OCI-M2 (cell line): ENCODE results near the gene FGD5.

Source experiments
- DNase-seq: peaks from one replicate; lab custom pipeline; 2025; ENCODE audit not compliant: unreplicated experiment; lab: John Stamatoyannopoulos, UW

The FGD5 gene

DNA sequence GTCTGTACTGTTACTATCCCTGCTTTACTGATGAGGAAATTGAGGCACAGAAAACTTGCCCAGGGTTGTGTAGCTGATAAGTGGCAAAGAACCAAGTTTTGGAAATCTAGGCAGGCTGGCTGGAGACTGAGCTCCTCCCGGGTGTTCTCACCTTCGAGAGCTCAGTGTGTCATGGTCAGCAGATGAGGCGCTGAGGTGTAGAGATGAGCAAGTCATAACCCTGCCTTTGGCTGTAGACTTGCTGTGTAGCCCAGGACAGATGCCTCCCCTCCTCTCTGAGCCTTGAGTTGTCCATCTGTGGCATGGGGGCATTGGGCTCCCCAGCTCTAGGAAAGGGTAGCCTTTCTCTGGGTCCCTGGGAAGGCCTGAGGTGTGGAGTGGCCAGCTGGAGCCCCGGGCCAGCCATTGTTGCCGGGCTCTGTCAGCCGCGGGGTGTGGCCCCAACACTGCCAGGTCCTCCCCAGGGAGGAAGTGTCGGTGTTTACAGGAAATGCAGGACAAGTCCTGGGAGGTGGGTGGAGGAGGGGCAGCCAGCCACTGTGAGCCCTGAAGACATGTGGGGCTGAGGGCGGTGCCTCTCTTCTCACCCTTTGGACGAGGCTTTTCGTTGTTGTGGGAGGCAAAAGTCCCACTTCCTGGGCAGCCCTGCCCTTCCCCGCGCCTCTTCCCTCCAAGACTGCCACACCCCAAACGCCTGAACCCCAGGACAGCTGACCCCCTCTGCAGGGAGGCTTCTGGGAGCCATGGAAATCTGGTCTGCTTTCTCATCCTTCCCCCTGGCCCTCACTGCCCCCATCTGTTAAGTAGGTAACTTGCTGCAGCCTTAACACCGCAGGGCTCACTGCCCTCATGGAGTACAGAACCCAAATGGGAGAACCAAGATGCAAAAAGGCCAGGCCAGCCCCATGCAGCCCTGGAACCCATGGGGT, 29.1 kb downstream of the FGD5 start:
- no peak for DNase-seq

DNA sequence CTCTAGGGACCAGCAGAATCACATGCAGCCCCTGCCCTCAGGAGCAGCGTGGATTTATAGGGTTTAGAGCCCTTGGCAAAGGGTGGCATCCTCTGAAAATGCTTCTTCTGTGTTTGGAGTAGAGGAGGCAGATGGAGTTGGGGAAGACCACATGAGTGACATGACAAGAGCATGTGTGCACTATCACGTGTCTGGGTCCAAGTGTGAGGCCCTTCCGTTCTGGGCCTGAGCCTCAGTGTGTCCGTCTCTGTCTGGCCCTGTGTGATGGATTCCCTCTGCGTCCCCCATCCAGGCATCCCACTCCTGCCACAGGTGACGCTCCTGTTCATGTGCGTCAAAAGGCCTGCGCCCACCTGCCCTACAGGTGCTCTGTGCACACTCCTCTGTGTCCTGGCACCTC, 30.1 kb downstream of the FGD5 start:
- DNase-seq, result no peak

DNA sequence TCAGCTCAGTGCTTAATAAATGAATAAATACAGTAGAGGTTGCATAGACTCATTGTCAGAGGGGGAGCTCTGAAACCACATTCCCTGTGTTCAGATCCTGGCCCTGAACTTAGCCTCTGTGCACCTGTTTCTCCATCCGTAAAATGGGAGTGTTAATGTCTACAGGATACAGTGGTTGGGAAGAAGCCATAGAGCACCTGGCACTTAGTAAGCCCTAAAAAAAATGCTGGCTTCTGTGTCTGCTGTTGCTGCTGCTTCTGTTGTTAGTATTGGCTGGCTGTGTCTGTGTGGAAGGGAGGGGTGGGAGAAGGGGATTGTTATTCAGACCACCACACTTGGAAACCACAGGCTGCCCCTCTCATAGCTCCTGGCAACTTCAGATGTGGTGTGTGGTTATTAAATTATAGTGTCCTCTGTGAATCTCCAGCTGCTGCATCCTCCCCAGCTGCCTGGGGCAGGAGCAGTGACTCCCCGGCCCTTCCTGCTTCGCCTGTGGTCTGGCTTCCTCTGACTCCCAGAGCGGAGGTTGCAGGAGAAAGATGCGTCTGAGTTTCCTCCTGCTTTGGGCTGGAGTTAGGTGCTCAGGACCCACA, 31.0 kb downstream of the FGD5 start:
- no peak for DNase-seq

DNA sequence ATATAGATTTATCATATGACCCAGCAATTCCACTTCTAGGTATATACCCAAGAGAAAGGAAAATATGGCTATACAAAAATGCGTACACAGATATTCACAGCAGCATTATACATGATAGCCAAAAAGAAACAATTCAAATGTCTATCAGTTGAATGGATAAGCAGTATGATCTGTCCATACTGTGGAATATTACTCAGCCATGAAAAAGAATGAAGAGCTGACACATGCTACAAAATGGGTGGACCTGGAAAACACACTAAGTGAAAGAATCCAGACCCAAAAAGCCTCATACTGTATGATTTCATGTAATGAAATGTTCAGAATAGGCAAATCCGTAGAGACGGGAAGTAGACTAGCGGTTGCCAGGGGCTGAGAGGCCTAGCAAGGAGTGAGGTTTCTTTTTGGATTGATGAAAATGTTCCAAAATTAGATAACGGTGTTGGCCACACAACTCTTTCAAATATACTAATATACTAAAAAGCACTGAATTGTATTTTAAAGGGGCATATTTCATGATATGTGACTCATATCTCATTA, 33.4 kb downstream of the FGD5 start:
- no peak for DNase-seq

DNA sequence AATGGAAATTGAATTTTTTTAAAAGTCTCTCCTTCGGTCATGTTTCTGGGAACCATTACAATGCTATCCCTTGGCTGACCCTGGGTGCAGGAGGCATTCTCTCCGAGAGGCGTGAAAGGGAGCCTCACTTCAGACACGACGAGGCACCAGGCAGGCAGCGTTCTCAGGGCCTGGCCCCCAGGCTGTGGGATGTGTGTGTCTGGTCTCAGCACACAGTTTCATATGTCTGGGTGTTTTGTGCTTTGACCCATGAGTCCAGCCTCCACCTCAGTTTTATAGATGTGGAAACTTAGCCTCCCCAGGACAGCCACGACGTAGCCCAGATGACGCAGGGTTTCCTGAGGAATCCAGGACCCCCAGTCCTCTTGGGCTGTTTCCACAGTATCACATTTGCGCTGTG, 34.0 kb downstream of the FGD5 start:
- DNase-seq, result no peak

DNA sequence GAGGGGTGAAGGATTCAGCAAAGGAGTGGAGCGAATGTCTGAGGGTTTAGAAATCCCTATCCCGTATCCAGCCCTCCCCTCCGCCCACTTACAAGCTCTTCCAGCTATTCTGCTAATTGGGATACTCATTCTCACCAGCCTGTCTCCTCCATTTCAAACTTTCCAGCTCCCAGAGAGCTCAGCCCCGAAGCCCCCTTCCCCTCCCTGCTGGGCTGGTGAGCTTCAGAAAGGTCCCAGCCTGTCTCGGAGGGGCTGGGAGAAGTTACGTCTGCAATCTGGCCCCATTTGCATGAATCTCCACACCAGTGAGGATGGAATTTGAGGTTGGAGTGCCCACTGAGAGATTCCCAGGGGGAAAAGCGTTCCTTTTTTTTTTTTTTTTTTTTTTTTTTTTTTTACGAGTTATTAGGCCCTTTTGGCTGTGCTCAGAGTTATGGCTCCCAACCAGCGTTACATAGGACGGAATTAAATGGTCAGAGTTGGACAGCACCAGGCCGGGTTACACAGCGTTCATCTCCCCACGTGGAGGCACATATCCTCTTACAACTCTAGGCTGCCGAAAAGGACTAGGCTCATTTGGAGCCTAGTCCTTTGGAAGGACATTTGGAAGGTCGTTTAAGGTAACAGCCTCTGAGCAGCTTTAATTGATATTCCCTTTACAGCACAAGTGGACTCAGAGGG, 34.6 kb downstream of the FGD5 start:
- no peak for DNase-seq

DNA sequence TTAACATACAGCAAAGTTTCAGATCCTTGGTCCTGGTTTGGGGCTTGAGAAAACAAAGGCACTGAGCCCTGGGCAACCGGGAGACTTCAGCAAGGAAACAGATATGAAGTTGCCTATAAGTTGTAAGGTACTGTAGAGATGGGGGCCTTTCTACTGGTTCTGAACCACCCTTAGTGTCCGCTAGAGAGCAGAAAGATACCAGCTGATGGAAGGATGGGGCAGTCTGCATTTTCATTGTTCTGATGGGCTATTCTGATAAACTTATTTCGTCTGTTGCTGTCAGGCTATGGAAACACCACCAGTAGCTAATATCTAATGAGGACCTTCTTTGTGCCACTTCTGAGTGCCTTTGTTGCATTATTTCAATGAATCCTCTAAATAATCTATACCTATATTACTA, 38.7 kb downstream of the FGD5 start:
- no peak for DNase-seq

DNA sequence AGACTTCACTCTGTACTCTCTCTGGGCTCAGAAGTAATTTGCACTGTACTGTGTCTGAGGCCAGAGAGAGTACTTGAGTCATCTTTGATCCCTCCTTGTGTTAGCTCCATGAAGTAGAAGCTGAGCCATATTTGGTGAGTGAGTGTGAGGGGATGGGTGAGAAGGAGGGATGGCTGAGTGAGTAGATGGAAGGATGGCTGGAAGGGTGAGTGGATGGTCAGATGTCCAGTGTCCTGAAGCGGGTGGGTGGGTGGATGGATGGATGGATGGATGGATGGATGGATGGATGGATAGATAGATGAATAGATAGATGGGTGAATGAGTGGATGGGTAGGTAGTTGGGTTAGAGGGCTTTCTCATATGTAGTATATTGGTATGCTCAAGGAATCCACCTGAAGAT, 39.3 kb downstream of the FGD5 start:
- no peak for DNase-seq

DNA sequence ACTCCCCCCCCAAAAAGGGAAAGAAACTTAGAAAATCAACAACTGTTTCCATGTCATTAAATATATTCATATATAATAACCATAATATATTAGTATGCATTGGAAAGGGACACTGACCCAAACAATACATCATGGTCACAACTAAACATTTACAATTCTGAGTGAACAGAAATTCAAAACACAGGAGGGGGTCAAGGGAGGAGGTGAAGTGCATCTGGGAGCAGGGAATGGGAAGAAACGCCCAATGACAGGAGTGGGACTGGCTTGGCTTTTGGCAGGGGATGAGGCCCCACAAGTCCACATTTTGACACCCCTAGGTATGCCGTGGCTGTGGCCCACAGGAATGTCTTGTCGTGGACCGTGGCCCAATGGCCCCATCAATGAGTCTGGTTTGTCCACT, 41.1 kb downstream of the FGD5 start:
- DNase-seq, result no peak

DNA sequence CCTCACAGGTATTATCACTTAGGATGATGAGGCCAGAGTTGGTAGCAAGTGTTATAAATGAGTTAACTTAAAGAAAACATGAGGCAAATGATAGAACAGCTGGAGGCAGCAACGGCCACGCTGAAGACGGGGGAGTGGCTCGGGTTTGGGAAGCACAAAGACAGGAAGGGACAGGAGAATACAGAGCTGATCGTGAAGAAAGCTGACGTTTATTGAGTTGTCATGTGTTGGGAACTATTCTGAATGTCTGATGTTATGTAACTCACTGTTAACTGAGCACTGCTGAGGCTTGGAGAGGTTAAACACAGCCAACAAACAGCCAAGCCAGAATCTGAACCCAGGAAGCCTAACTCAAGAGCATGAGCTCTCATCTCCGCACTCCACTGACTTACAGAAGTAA, 42.3 kb downstream of the FGD5 start:
- no peak for DNase-seq

DNA sequence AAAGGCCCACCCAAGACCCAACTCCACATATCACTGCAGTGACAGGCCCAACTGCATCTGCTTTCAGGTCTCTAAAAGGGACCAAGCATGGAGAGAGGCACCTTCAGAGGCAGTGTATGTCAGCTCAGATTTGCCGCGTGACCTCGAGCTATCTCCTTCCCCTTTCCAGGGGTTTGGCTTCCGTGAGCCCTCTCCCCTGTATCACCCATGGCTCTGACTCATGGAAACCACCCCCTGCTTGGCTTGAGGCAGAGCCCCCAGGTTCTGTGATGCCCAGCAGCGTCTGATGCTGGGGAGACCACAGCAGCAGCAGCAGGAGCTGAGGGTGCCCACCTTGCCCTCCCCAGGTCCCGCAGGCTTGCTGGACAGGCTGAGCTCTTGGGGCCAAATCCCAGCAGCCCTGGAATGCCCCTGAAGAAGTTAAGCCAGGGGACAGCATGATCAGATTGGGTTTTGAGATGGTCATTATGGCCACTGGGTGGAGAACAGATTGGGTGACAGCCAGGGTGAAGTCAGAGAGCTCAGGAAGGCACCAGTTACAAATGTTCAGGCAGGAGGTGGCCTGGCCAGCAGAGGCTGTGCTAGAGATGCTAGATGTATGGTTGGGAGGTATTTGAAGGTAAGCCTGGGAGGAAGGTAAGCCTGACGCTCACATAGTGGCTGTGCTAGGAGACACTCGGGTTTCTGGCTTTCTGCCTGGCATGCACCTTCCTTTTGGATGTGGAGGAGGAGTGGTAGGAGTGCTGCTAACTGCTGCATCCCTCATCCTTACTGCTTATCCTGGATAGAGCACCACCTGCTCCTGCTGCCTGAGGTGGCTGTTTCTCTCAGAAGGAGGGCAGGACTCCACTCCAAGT, 42.9 kb downstream of the FGD5 start:
- no peak for DNase-seq

DNA sequence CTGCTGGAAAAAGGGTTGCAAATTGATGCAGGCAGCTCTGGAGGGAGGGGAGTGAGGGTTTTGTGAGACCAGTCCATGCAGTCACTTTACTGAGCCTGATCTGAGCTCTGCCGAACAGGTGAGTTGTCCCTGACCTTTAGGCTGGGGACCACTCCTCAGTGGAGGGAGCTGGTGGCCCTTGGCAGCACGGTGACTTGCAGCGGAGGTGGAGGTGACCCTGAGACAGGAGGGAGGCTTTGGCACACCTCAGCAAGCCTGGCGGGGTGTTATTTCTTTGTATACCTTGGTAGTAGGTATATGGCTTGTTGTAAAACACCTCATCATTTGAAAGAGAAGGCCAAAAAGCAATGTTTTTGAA, 43.5 kb downstream of the FGD5 start:
- DNase-seq, result no peak

DNA sequence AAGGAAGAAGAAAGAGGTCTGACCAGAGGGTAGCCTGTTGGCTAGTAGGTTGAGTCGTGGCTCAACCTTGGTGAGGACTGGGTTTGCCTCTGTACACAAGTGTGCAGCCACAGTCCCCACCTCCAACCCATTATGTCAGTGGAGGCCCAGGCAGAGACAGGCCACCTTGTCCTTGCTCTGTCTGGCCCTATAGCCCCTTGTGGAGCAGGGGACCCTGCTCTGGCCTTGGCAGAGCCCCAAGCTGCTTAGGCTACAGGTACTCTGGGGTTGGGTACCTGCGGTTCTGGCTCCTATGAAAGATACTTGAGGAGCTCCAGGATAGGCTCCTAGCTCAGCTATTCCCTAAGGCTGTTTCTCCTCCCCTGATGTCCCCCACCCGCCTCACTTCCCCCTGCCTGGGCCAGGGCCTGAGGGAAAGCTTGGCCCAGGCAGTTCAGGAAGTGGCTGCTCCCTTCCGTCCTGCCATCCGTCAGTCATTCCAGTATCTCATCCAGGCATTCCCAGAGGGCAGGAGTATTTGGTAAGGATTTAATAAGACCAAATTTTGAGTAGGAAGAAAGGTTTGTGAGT, 44.0 kb downstream of the FGD5 start:
- DNase-seq, result no peak

DNA sequence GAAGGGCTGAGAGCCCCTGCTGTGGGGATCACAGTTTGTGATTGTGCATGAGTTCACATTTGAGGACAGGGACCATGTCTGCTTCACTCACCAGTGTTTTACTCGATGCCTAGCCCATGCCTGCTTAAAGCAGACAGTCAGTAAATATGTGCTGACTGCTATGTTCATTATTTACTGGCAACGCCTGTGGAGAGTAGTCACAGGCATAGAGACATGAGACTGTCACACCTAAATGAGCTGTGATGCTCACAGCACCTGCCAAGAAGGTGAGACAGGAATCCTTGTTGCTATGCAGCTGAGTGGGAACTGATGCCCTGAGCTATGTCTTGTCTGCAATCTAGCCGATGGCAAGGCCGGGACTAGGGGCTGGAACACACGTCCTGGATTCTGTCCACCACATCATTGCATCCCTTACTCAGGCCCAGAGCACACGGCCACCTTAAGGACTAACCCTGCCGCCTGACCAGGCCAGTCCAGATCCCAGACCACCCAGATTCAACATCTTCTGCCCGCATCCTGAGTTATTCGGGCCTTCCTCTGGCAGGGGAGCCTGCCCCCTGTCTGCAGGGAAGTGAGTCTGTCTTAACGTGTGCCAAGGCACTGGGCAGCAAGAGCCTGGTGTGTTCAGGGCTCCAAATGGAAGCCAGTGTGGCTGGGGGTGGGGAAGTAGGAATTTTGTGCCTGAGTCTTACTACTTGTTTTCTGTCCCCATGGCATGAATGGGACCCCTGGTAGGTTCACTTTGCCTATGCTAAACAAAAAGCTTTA, 44.8 kb downstream of the FGD5 start:
- no peak for DNase-seq

DNA sequence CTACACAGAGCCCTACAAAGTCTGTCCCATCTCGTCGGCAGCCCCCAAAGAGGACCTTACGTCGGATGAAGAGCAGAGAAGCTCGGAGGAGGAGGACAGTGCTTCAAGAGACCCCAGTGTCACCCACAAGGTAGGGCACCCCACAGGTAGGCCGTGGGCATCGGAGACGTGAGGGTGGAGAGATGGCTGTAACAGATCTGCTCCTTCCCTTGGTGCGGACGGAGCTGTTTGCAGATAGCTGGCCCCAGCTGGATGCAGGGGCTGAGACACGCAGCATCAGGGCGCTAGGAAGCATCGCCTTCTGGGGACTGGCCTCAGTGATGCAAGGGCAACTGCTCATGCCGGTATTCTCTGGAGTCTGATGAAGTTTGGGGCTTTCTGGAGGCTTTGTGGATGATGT, 45.4 kb downstream of the FGD5 start:
- no peak for DNase-seq

DNA sequence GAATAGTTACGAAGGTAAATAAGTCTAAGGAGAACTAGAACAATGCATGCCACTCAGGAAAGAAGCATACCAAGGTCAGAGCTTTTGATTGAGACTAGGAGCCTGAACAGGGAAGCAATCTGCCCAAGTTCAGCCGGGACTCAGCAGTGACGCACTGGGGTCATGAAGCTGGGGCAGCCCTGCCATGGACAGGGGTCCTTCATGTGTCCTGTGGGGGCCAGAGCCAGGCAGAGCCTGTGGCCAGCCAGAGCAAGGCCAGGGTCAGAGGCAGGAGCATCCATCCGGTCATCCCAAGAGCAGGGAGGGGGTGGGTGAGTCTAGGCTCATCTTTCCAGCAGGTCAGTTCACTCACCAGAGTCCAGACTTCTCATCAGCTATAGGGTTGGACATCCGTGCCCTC, 47.9 kb downstream of the FGD5 start:
- no peak for DNase-seq

DNA sequence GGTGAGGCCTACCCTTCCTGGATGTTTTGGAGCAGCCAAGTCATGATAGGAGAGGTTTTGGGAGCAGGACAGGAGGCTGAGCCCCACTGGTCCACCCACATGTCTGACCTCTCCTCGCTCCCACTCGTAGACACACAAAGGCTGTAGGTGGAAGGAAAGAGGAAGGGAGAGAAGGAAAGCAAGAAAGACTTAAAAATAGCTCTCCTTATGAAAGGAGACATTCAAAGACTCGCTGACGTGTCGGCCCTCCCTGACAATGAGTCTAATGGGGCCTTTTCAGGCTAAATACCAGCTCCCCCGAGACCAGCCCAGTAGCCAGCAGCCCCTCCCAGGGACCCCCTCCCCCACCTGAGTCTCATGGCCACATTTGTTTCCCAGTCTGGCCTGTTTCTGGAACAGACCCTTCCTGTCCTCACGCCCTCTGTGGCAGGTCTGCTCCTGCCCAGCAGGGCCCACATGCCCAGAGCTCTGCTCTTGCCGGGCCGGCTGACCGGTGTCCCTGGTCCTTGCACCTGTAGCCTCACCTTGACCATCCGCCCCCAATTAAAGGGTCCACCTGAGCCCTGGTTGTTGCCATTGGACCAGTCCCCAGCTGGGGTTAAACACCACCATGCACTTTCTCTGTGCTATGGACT, 49.3 kb downstream of the FGD5 start:
- no peak for DNase-seq

DNA sequence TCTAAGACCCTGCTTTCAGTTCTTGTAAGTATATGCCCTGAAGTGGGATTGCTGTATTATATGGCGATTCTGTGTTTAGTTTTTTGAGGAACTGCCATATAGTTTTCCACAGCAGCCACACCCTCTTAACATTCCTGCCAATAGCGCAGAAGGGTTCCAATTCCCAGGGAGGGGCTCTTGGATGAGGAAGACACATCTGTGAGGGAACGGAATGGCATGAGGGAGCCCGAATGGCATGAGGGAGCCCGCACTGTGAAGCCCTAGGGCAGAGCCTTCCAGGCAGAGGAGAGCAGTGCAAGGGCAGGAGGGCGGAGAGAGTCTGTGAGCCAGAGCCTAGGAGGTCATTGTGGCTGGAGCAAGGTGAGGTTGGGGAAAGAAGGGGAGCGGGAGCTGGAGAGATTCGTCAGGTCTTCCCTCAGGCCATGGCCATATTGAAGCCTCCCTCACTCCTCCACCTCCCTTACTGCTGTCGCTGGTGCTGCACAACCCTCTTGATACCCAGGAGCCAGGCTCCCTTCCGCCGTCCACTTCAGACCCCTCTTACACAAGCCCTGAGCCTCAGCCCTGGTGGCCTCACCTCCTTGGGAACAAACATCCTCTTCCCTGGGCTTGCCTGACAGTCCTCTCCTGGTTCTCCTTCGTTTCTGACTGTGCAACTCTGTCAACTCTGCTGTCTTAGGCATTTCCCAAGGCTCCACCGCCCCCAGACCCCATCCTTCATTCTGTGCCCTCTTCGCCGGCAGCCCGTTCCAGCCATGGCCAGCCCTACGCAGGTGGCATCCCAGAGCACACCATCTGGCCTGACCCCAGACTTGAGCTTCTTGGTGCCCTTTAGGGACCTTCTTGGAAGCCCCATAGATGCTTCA, 51.4 kb downstream of the FGD5 start:
- no peak for DNase-seq

DNA sequence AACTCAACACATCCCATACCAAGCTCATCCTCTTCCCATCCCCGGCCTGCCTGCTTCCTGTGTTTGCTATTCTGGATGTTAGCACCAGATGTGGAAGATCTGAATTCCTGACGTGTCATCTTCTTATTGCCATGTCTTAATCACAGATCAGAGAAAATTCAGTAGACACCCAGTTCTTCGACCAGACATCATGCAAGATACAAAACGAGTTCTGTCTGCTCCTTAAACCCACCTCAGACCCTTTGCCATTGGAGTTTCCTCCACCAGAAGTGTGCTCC, 52.0 kb downstream of the FGD5 start:
- no peak for DNase-seq
